ENCODE data around the gene EPHB2.

GRCh38 chr1:22920734-22921451 lies 210.3 kb downstream of the EPHB2 start:
- no peak for TF ChIP-seq EZH2 (IDR thresholded peaks at IDR 0.05; ENCODE audit: insufficient read depth, poor library complexity, severe bottlenecking)
- TF ChIP-seq EZH2phosphoT487 (IDR thresholded peaks at IDR 0.05; ENCODE audit: insufficient read depth, low read depth) = no peak

All from GM23248 (cell line).